T1000 (cell line): ENCODE data around the gene GSS.
A peak's percentile ranks its signal among the peaks of the same experiment; 100 is the strongest.
"Not testable (repeated sequence)": the region's sequence is repeated elsewhere in the genome, so short reads cannot be mapped to it uniquely, and the experiment has no call there.

ENCODE experiments used
- DNase-seq: peaks from one replicate; lab custom pipeline; 2025; ENCODE audit warnings: mixed read lengths; lab: John Stamatoyannopoulos, UW

Gene GSS

GRCh38 chr20:34907616-34908469 lies 47.8 kb downstream of the GSS start:
- peak; percentile 84 for DNase-seq

- DNase-seq: no peak
Observed at GRCh38 chr20:34904202-34904621, 51.4 kb downstream of the GSS start.

DNA sequence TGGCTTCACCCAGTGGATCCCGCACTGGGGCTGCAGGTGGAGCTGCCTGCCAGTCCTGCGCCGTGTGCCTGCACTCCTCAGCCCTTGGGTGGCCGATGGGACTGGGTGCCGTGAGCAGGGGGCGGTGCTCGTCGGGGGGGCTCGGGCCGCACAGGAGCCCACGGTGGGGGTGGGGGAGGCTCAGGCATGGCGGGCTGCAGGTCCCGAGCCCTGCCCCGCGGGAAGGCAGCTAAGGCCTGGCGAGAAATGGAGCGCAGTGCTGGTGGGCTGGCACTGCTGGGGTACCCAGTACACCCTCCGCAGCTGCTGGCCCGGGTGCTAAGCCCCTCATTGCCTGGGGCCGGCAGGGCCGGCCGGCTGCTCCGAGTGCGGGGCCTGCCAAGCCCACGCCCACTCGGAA lies 56.9 kb downstream of the GSS start:
- DNase-seq: not testable (repeated sequence)

- not testable (repeated sequence) for DNase-seq
Observed at GRCh38 chr20:34898129-34898528, 57.5 kb downstream of the GSS start.

DNA sequence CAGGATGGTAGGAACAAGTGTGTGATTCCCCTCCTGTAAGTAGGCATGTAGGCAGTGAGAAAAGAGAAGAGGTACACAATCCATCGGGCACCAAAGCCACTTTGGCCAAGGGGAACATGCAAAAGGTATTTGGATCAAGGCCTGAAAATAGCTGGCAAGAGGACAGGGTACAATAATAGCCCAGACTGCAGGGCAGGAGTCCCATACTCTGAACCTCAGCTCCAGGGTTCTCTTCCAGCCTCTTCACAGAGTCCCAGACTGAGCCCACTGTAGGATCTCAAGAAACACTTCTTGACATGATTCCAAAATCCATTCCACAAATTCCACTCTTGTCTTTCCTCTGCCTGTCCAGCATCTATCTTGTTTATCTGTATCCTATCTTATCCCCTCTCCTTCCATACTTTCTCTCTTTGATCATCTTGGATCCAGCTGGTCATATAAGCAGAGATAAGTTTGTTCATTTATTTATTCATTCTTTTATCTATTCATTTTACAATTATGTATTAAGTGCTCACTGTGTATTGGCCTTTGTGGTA lies 59.5 kb downstream of the GSS start:
- no peak for DNase-seq

GRCh38 chr20:34895465-34895864 lies 60.1 kb downstream of the GSS start:
- DNase-seq: no peak

GRCh38 chr20:34894723-34895122 lies 60.9 kb downstream of the GSS start:
- no peak for DNase-seq

DNA sequence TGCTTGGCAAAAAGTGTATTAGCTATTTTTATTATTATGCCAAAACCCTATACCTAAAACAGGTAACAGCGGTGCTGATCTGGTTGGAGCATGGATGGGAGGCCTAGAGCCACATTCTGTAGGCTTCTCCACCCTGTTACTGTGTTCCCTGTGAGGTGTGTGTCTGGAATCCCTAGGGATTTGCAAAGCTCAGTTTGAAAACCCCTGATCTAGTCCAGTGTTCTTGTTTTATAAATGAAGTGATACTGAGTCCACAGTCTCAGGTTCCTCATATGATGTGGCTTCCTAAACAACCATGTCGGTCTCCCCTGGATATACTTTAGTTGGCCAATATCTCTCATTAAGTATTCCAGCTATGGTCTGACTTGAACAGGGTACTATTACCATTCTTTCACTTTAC lies 62.9 kb downstream of the GSS start:
- DNase-seq: no peak

DNA sequence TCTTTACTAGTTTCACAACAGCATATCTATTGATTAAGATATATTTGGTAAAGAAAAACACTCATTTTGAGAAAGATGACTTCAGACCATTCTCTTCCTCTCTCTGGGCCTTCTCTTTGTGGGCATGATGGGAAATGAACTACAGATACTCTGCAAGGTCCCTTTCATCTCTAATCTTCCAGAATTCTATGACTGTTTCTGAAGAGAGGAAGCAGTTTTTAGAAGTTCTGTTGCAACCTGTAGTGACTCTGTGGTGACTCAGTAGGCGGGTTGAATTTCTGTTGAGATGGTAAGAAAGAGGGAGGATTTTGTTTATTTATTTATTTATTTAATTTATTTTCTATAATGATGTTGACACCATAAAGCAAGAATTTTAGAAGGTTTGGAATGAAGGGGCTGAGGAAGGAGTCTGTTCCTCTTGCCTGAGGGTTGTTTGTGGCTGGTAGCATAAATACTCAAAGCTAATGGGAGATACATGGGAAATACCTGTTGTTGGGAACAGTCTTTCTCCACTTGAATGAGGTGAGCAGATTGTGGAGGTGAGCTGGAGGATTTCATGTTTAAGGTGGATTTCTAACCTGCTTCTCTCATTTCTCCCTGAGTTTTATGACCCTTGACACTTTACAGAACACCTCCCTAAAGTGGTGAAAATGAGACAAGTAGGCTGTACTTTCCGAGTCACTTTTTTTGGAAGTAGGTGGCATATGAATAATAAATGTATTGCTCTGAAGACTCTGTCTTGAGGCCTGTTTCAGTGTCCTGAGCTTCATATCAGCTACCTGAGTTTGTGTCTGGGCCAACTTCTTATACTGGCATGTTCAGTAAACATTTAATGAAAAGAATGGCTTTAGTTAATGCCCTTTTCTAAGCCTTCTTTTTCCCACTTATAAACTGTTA lies 64.2 kb downstream of the GSS start:
- DNase-seq: no peak

- no peak for DNase-seq
Observed at GRCh38 chr20:34888468-34888867, 67.1 kb downstream of the GSS start.

- DNase-seq: no peak
Observed at GRCh38 chr20:34887023-34887422, 68.6 kb downstream of the GSS start.

DNA sequence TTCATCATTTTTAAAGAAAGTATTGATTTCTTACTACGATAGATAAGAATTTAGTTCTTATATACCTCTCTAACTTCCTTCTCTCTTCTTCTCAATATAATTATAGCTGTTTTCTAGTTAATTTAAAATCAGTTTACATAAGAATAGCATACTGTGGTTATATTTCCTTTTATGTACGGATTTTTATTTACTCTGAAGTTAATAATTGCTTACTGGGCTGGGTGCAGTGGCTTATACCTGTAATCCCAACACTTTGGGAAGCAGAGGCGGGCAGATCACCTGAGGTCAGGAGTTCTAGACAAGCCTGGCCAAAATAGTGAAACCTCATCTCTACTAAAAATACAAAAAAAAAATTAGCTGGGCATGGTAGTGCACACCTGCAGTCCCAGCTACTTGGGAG lies 69.5 kb downstream of the GSS start:
- DNase-seq: no peak

DNA sequence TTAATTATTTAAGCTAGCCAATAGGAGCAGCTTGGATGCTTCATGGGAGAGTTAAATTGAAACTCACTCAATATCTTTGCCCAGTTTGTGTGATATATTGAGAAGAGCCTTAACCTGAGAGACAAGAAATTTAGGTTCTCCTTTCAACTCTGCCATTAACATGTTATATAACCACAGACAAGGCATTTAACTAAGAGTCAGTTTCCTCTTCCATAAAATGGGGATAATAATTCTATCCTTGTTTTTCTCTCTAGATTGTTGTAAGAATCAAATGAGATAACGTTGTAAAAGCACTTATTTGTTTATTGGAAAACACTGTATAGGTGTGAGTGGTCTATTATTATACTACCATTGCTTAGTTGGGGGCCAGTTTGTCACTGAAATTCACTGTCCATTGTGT lies 71.3 kb downstream of the GSS start:
- no peak for DNase-seq

DNA sequence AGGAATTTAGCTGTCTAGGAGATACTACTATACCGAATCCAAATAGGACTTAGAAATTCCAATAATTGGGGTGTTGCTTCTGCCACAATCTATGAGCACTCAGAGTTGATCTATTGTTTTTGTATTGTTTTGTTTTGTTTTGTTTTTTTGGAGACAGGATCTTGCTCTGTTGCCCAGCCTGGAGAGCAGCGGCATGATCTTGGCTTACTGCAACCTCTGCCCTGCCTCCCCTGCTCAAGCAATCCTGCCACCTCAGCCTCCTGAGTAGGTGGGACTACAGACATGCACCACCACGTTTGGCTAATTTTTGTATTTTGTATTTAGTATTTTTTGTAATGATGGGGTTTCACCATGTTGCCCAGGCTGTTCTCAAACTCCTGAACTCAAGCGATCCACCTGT lies 71.8 kb downstream of the GSS start:
- DNase-seq: no peak

DNA sequence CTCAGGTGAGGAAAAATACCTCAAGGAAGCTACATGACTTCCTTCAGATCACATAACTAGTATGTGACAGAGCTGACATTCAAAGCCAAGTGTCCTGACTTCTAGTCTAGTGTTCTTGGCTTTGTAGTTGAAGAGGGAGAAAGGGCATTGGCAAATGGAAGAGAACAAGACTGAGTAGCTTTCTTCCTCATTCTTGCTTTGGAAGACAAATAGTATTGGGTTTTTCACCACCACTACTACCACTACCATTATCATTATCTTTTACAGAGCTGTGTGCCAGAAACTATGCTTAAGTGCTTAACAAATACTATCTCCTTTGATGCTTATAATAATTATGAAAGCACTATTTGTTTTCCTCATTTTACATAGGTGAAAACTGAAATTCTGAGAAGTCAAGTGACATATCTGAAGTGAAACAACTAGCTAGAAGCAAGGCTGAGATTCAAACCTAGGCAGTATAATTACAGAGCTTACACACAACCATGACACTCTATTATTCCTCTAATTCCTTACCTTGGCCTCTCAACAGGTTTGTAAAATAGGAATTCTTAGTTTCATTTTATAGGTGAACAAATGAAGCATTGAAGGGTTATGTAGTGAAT lies 72.4 kb downstream of the GSS start:
- no peak for DNase-seq

- DNase-seq: no peak
Observed at GRCh38 chr20:34881689-34882088, 73.9 kb downstream of the GSS start.

- not testable (repeated sequence) for DNase-seq
Observed at GRCh38 chr20:34880971-34881370, 74.6 kb downstream of the GSS start.

DNA sequence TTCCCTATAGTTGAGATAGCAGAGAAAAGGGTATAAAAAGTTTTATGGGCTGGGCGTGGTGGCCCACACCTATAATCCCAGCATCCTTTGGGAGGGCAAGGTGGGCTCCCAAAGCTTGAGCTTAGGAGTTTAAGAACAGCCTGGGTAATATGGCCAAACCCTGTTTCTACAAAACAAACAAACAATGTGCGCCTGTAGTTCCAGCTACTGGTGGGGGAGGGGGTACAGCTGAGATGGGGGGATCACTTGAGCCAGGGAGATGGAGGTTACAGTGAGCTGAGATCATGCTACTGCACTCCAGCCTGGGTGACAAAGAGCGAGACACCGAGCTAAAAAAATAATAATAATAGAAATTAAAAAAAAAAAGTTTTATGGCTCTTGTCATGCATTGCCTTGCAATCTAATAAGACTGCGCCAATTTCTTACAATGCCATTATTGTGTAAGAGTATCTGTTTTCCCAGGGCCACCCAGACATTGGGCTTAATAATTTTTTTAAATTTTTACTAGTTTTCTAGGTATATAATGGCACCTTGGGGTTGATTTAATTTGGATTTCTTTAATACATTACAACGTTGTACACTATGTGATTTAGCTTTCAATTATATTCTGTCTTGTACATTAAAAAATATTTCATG lies 75.3 kb downstream of the GSS start:
- no peak for DNase-seq
